DOHH2 (cell line): ENCODE measurements around the gene ADORA3.

Source experiments
- EZH2phosphoT487 ChIP-seq: fragments of 200-600 bp; sonication (generic); IDR thresholded peaks from 2 replicates; pipeline ENCODE4 v1.6.1; 2017; ENCODE audit warnings: borderline replicate concordance, mild to moderate bottlenecking, antibody characterized with exemption, low read length, moderate library complexity, mixed read lengths
- TF ChIP-seq, protein P1 (sequence below): fragments of 200-600 bp; sonication (generic); IDR thresholded peaks from one replicate; pipeline ENCODE4 v1.5.1; 2014; ENCODE audit warnings: antibody characterized with exemption, mild to moderate bottlenecking, low read depth, low read length; ENCODE audit not compliant: poor library complexity, severe bottlenecking

DNA sequence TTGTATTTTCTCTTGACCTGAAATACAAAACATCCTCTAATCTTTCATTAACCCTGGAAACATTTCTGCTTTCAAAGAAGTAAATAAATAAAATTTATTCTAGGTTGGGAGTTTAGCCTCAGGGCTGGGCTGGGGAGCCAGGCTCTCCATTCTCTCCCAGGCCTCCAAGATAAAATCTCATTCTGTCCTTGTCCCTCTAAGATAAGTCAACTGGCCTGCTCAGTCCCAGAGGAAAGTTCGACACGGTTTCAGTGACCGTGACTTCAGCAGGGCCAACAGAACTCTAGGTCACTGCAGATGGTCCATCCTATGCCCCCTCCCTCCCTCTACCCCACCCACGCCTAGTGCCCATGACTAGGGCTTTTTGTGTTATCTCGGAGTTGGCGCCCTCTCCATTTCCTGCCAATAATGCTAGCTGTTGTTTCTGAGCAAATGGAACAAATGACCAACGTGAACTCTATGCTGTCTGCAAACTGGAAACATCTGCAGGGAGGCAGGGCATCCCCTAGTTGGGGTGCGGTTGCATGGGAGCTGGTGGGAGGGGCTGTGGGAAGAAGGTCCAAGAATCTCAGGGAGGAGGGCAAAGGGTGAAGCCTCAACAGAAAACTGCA is 10.1 kb upstream of the ADORA3 start:
- TF ChIP-seq, protein P1, sequence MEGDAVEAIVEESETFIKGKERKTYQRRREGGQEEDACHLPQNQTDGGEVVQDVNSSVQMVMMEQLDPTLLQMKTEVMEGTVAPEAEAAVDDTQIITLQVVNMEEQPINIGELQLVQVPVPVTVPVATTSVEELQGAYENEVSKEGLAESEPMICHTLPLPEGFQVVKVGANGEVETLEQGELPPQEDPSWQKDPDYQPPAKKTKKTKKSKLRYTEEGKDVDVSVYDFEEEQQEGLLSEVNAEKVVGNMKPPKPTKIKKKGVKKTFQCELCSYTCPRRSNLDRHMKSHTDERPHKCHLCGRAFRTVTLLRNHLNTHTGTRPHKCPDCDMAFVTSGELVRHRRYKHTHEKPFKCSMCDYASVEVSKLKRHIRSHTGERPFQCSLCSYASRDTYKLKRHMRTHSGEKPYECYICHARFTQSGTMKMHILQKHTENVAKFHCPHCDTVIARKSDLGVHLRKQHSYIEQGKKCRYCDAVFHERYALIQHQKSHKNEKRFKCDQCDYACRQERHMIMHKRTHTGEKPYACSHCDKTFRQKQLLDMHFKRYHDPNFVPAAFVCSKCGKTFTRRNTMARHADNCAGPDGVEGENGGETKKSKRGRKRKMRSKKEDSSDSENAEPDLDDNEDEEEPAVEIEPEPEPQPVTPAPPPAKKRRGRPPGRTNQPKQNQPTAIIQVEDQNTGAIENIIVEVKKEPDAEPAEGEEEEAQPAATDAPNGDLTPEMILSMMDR = no peak
- no peak for TF ChIP-seq EZH2phosphoT487
